22Rv1 (cell line): ENCODE measurements around the gene MUC6.

Source experiments
- H3K27ac ChIP-seq: fragments of 450-650 bp; 2 replicates; pipeline ENCODE4 v1.5.1; 2017
- CTCF ChIP-seq: fragments of 450-650 bp; IDR thresholded peaks from 2 replicates; pipeline ENCODE4 v1.5.1; 2017; ENCODE audit warnings: mild to moderate bottlenecking
- ZFX ChIP-seq: fragments of 450-650 bp; IDR thresholded peaks from 2 replicates; pipeline ENCODE4 v1.6.1; 2017; ENCODE audit warnings: antibody characterized with exemption, borderline replicate concordance

MUC6 gene

GRCh38 chr11:1082728-1083620 is 46.5 kb upstream of the MUC6 start:
- TF ChIP-seq ZFX, result no peak
- TF ChIP-seq CTCF, result no peak
- H3K27ac ChIP-seq, result no peak overlapping the region

- no peak overlapping the region for H3K27ac ChIP-seq
- TF ChIP-seq CTCF (no peak), ZFX (no peak)
These were observed 45.8 kb upstream of the MUC6 start for GRCh38 chr11:1082346-1082727.

GRCh38 chr11:1081601-1082311 is 45.2 kb upstream of the MUC6 start:
- no peak overlapping the region for H3K27ac ChIP-seq
- TF ChIP-seq CTCF (no peak), ZFX (no peak)

- TF ChIP-seq ZFX (no peak), CTCF (no peak)
- no peak overlapping the region for H3K27ac ChIP-seq
These were observed 41.7 kb upstream of the MUC6 start for GRCh38 chr11:1078191-1078601.

- TF ChIP-seq CTCF (no peak), ZFX (no peak)
These were observed 41.0 kb upstream of the MUC6 start for GRCh38 chr11:1077417-1078119.

GRCh38 chr11:1077033-1077416 is 40.5 kb upstream of the MUC6 start:
- TF ChIP-seq CTCF, result no peak
- TF ChIP-seq ZFX, result no peak

More at GRCh38 chr11:1077417-1078119, 41.0 kb upstream of the MUC6 start:
- H3K27ac ChIP-seq, result no peak overlapping the region

More at GRCh38 chr11:1077033-1077416, 40.5 kb upstream of the MUC6 start:
- no peak overlapping the region for H3K27ac ChIP-seq
